Ovary (tissue), 3 donors: ENCODE measurements around the gene PDIA6.

Experiments used
- CTCF ChIP-seq, 3 donors: fragments of 450-650 bp in 2 of 3; fragments of 200-600 bp in 1 of 3; IDR thresholded peaks; one replicate each; pipeline versions ENCODE4 v1.5.1 to v1.8.0; 2016 to 2022; ENCODE audit warnings: antibody characterized with exemption in 3 of 3, mild to moderate bottlenecking in 1 of 3
- EP300 ChIP-seq: sonication (generic); formaldehyde crosslinking; IDR thresholded peaks from one replicate; pipeline ENCODE4 v1.6.1; 2017; ENCODE audit warnings: antibody characterized with exemption
- POLR2A ChIP-seq: fragments of 450-650 bp; IDR thresholded peaks from one replicate; pipeline ENCODE4 v1.6.1; 2017; ENCODE audit warnings: antibody characterized with exemption, mild to moderate bottlenecking, moderate library complexity
- donor health status: DM: no; HTN: no; CAD: no.

GRCh38 chr2:10844097-10844496 is 31.5 kb upstream of the PDIA6 start:
- TF ChIP-seq CTCF (IDR thresholded peaks at IDR 0.05) (no peak), POLR2A (no peak), EP300 (no peak)
